ENCODE data around the gene NCKAP5. TPM values are rescaled to one million over a fixed set of nuclear protein-coding genes. Genes with fewer than 3 reads are reported as not detected.

Gene NCKAP5
- polyA plus RNA-seq, 1 experiment = 16.6 TPM

GRCh38 chr2:133109772-133110171 lies 458.5 kb downstream of the NCKAP5 start:
- ChIA-PET CTCF (interaction anchor here (0.9 kb wide), 1 partner anchor 735 kb away, joined by 4 read pairs; no protein-coding TSS in a partner anchor), POLR2A (no interaction called here)
- H3K4me3 ChIP-seq (ENCODE audit: low read depth, low read length) = no peak overlapping the region
- no peak overlapping the region for H3K27ac ChIP-seq (ENCODE audit: low read depth, low read length)
- no peaks in the 10 kb centered on the region for H3K9me3 ChIP-seq (ENCODE audit: control insufficient read depth, insufficient read depth, low read length)
- no peak for TF ChIP-seq CTCF (IDR thresholded peaks at IDR 0.05; ENCODE audit: low read depth, low read length)
- DNase-seq (ENCODE audit: low read depth, low spot score) = no peak
- H3K27me3 ChIP-seq (ENCODE audit: control insufficient read depth, insufficient read depth, low read length) = no peaks in the 10 kb centered on the region

- H3K27ac ChIP-seq (ENCODE audit: low read depth, low read length) = no peak overlapping the region
- CTCF ChIA-PET = no interaction called here
- H3K9me3 ChIP-seq (ENCODE audit: control insufficient read depth, insufficient read depth, low read length) = no peaks in the 10 kb centered on the region
- H3K27me3 ChIP-seq (ENCODE audit: control insufficient read depth, insufficient read depth, low read length) = no peaks in the 10 kb centered on the region
- no peak overlapping the region for H3K4me3 ChIP-seq (ENCODE audit: low read depth, low read length)
- DNase-seq (ENCODE audit: low read depth, low spot score) = no peak
- TF ChIP-seq CTCF (IDR thresholded peaks at IDR 0.05; ENCODE audit: low read depth, low read length) = no peak
- POLR2A ChIA-PET = no interaction called here
Observed at GRCh38 chr2:133107058-133107815, 461.0 kb downstream of the NCKAP5 start.

GRCh38 chr2:133104871-133105270 lies 463.4 kb downstream of the NCKAP5 start:
- ChIA-PET CTCF (interaction anchor here (1.1 kb wide), 1 partner anchor 456 kb away, joined by 3 read pairs; no protein-coding TSS in a partner anchor), POLR2A (no interaction called here)
- no peaks in the 10 kb centered on the region for H3K27me3 ChIP-seq (ENCODE audit: control insufficient read depth, insufficient read depth, low read length)
- no peak for TF ChIP-seq CTCF (IDR thresholded peaks at IDR 0.05; ENCODE audit: low read depth, low read length)
- H3K27ac ChIP-seq (ENCODE audit: low read depth, low read length) = no peak overlapping the region
- no peak for DNase-seq (ENCODE audit: low read depth, low spot score)
- H3K9me3 ChIP-seq (ENCODE audit: control insufficient read depth, insufficient read depth, low read length) = no peaks in the 10 kb centered on the region
- no peak overlapping the region for H3K4me3 ChIP-seq (ENCODE audit: low read depth, low read length)

GRCh38 chr2:133098787-133099186 lies 469.5 kb downstream of the NCKAP5 start:
- Histone ChIP-seq H3K4me3 (ENCODE audit: low read depth, low read length) (no peak overlapping the region), H3K9me3 (ENCODE audit: control insufficient read depth, insufficient read depth, low read length) (no peaks in the 10 kb centered on the region), H3K27ac (ENCODE audit: low read depth, low read length) (no peak overlapping the region), H3K27me3 (ENCODE audit: control insufficient read depth, insufficient read depth, low read length) (no peaks in the 10 kb centered on the region)
- ChIA-PET CTCF (no interaction called here), POLR2A (no interaction called here)
- no peak for TF ChIP-seq CTCF (IDR thresholded peaks at IDR 0.05; ENCODE audit: low read depth, low read length)
- DNase-seq (ENCODE audit: low read depth, low spot score) = no peak

GRCh38 chr2:133097666-133098065 lies 470.6 kb downstream of the NCKAP5 start:
- DNase-seq (ENCODE audit: low read depth, low spot score) = no peak
- TF ChIP-seq CTCF (IDR thresholded peaks at IDR 0.05; ENCODE audit: low read depth, low read length) = no peak
- Histone ChIP-seq H3K27me3 (ENCODE audit: control insufficient read depth, insufficient read depth, low read length) (no peaks in the 10 kb centered on the region), H3K4me3 (ENCODE audit: low read depth, low read length) (no peak overlapping the region), H3K27ac (ENCODE audit: low read depth, low read length) (no peak overlapping the region), H3K9me3 (ENCODE audit: control insufficient read depth, insufficient read depth, low read length) (no peaks in the 10 kb centered on the region)
- ChIA-PET CTCF (no interaction called here), POLR2A (no interaction called here)

Measured in AG04450 (cell line).